DMS153 treated with DMSO at 0.1 percent for 48 hours (cell line): ENCODE measurements around the gene GATA2.

Experiments
- DNase-seq: peaks from one replicate; lab custom pipeline; 2025; ENCODE audit not compliant: unreplicated experiment; lab: John Stamatoyannopoulos, UW

Gene GATA2

GRCh38 chr3:128473737-128474136, 19.3 kb downstream of the GATA2 start:
- DNase-seq, result no peak

GRCh38 chr3:128473180-128473519, 19.9 kb downstream of the GATA2 start:
- no peak for DNase-seq

GRCh38 chr3:128472449-128473179, 20.4 kb downstream of the GATA2 start:
- no peak for DNase-seq

GRCh38 chr3:128471720-128472119, 21.3 kb downstream of the GATA2 start:
- no peak for DNase-seq

GRCh38 chr3:128471110-128471509, 21.9 kb downstream of the GATA2 start:
- DNase-seq, result no peak

GRCh38 chr3:128470134-128470899, 22.7 kb downstream of the GATA2 start:
- no peak for DNase-seq

- DNase-seq, result no peak
Measured at GRCh38 chr3:128469556-128469955, 23.4 kb downstream of the GATA2 start.

- DNase-seq, result no peak
Measured at GRCh38 chr3:128468791-128469527, 24.0 kb downstream of the GATA2 start.

- DNase-seq, result no peak
Measured at GRCh38 chr3:128468285-128468790, 24.7 kb downstream of the GATA2 start.

- no peak for DNase-seq
Measured at GRCh38 chr3:128466840-128467541, 26.0 kb downstream of the GATA2 start, which contains the start of gene DNAJB8. DNAJB8 (minus strand) TSS chr3:128466890; CDS start chr3:128463245, 3,645 bp downstream.

- no peak for DNase-seq
Measured at GRCh38 chr3:128464702-128465101, 28.3 kb downstream of the GATA2 start.

- no peak for DNase-seq
Measured at GRCh38 chr3:128464188-128464587, 28.8 kb downstream of the GATA2 start.

- DNase-seq, result no peak
Measured at GRCh38 chr3:128463771-128464170, 29.2 kb downstream of the GATA2 start.

GRCh38 chr3:128463354-128463753, 29.6 kb downstream of the GATA2 start:
- no peak for DNase-seq

- no peak for DNase-seq
Measured at GRCh38 chr3:128462931-128463330, 30.1 kb downstream of the GATA2 start.

GRCh38 chr3:128462341-128462910, 30.6 kb downstream of the GATA2 start:
- DNase-seq, result no peak

- DNase-seq, result no peak
Measured at GRCh38 chr3:128461731-128462130, 31.3 kb downstream of the GATA2 start.

- no peak for DNase-seq
Measured at GRCh38 chr3:128459461-128459820, 33.6 kb downstream of the GATA2 start.

GRCh38 chr3:128458746-128459460, 34.1 kb downstream of the GATA2 start:
- no peak for DNase-seq

- DNase-seq, result no peak
Measured at GRCh38 chr3:128457937-128458336, 35.1 kb downstream of the GATA2 start.
